ENCODE results near the gene FBXL7.

FBXL7 gene

GRCh38 chr5:15757103-15757502 is 257.1 kb downstream of the FBXL7 start:
- Histone ChIP-seq H3K9ac (ENCODE audit: low read length) (no peak overlapping the region), H4K20me1 (ENCODE audit: low read depth, low read length) (no peaks in the 10 kb centered on the region), H3K4me3 (ENCODE audit: insufficient read depth, low read length, poor library complexity, severe bottlenecking) (no peak overlapping the region), H3K27me3 (ENCODE audit: low read length) (no peaks in the 10 kb centered on the region), H2AFZ (ENCODE audit: low read depth, low read length, severe bottlenecking) (no peak overlapping the region), H3K4me2 (ENCODE audit: low read depth, low read length, poor library complexity, severe bottlenecking) (no peak overlapping the region), H3K9me3 (ENCODE audit: insufficient read depth, low read length) (no peaks in the 10 kb centered on the region), H3F3A (ENCODE audit: insufficient read depth) (no peaks in the 10 kb centered on the region), H3K79me2 (ENCODE audit: insufficient read depth, low read length) (no peaks in the 10 kb centered on the region), H3K9me2 (replicated peaks; ENCODE audit: insufficient read depth, low read length) (no peaks in the 10 kb centered on the region), H3K27ac (ENCODE audit: low read depth, low read length) (no peak overlapping the region), H3K36me3 (ENCODE audit: low read length) (no peaks in the 10 kb centered on the region)
- TF ChIP-seq, protein P1, sequence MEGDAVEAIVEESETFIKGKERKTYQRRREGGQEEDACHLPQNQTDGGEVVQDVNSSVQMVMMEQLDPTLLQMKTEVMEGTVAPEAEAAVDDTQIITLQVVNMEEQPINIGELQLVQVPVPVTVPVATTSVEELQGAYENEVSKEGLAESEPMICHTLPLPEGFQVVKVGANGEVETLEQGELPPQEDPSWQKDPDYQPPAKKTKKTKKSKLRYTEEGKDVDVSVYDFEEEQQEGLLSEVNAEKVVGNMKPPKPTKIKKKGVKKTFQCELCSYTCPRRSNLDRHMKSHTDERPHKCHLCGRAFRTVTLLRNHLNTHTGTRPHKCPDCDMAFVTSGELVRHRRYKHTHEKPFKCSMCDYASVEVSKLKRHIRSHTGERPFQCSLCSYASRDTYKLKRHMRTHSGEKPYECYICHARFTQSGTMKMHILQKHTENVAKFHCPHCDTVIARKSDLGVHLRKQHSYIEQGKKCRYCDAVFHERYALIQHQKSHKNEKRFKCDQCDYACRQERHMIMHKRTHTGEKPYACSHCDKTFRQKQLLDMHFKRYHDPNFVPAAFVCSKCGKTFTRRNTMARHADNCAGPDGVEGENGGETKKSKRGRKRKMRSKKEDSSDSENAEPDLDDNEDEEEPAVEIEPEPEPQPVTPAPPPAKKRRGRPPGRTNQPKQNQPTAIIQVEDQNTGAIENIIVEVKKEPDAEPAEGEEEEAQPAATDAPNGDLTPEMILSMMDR (IDR thresholded peaks at IDR 0.05; ENCODE audit: insufficient read depth, low read length, poor library complexity, severe bottlenecking): no peak
- no peak for TF ChIP-seq EZH2phosphoT487 (conservative IDR thresholded peaks at IDR 0.05; ENCODE audit: low read length)

- Histone ChIP-seq H3K36me3 (ENCODE audit: low read length) (no peaks in the 10 kb centered on the region), H2AFZ (ENCODE audit: low read depth, low read length, severe bottlenecking) (no peak overlapping the region), H3K27me3 (ENCODE audit: low read length) (no peaks in the 10 kb centered on the region), H3K4me3 (ENCODE audit: insufficient read depth, low read length, poor library complexity, severe bottlenecking) (no peak overlapping the region), H3K9ac (ENCODE audit: low read length) (no peak overlapping the region), H3K9me2 (replicated peaks; ENCODE audit: insufficient read depth, low read length) (no peaks in the 10 kb centered on the region), H3K9me3 (ENCODE audit: insufficient read depth, low read length) (no peaks in the 10 kb centered on the region), H3K79me2 (ENCODE audit: insufficient read depth, low read length) (no peaks in the 10 kb centered on the region), H4K20me1 (ENCODE audit: low read depth, low read length) (no peaks in the 10 kb centered on the region), H3K27ac (ENCODE audit: low read depth, low read length) (no peak overlapping the region), H3K4me2 (ENCODE audit: low read depth, low read length, poor library complexity, severe bottlenecking) (no peak overlapping the region), H3F3A (ENCODE audit: insufficient read depth) (no peaks in the 10 kb centered on the region)
- no peak for TF ChIP-seq EZH2phosphoT487 (conservative IDR thresholded peaks at IDR 0.05; ENCODE audit: low read length)
Observed at GRCh38 chr5:15757619-15758018, 257.6 kb downstream of the FBXL7 start.

GRCh38 chr5:15762668-15763067 is 262.7 kb downstream of the FBXL7 start:
- Histone ChIP-seq H3K27ac (ENCODE audit: low read depth, low read length) (no peak overlapping the region), H3K4me2 (ENCODE audit: low read depth, low read length, poor library complexity, severe bottlenecking) (no peak overlapping the region), H3K9ac (ENCODE audit: low read length) (no peak overlapping the region), H3K79me2 (ENCODE audit: insufficient read depth, low read length) (no peaks in the 10 kb centered on the region), H3K9me2 (replicated peaks; ENCODE audit: insufficient read depth, low read length) (no peaks in the 10 kb centered on the region), H3F3A (ENCODE audit: insufficient read depth) (no peaks in the 10 kb centered on the region), H2AFZ (ENCODE audit: low read depth, low read length, severe bottlenecking) (no peak overlapping the region), H4K20me1 (ENCODE audit: low read depth, low read length) (no peaks in the 10 kb centered on the region), H3K9me3 (ENCODE audit: insufficient read depth, low read length) (no peaks in the 10 kb centered on the region), H3K27me3 (ENCODE audit: low read length) (no peaks in the 10 kb centered on the region), H3K36me3 (ENCODE audit: low read length) (no peaks in the 10 kb centered on the region), H3K4me3 (ENCODE audit: insufficient read depth, low read length, poor library complexity, severe bottlenecking) (no peak overlapping the region)
- no peak for TF ChIP-seq EZH2phosphoT487 (conservative IDR thresholded peaks at IDR 0.05; ENCODE audit: low read length)
- TF ChIP-seq, protein P1 (IDR thresholded peaks at IDR 0.05; ENCODE audit: insufficient read depth, low read length, poor library complexity, severe bottlenecking): no peak

- TF ChIP-seq, protein P1 (IDR thresholded peaks at IDR 0.05; ENCODE audit: insufficient read depth, low read length, poor library complexity, severe bottlenecking): no peak
- no peak for TF ChIP-seq EZH2phosphoT487 (conservative IDR thresholded peaks at IDR 0.05; ENCODE audit: low read length)
- Histone ChIP-seq H3K9me2 (replicated peaks; ENCODE audit: insufficient read depth, low read length) (no peaks in the 10 kb centered on the region), H3K79me2 (ENCODE audit: insufficient read depth, low read length) (no peaks in the 10 kb centered on the region), H3K4me3 (ENCODE audit: insufficient read depth, low read length, poor library complexity, severe bottlenecking) (no peak overlapping the region), H3K9me3 (ENCODE audit: insufficient read depth, low read length) (no peaks in the 10 kb centered on the region), H3K27me3 (ENCODE audit: low read length) (no peaks in the 10 kb centered on the region), H3F3A (ENCODE audit: insufficient read depth) (no peaks in the 10 kb centered on the region), H3K4me2 (ENCODE audit: low read depth, low read length, poor library complexity, severe bottlenecking) (no peak overlapping the region), H3K36me3 (ENCODE audit: low read length) (no peaks in the 10 kb centered on the region), H2AFZ (ENCODE audit: low read depth, low read length, severe bottlenecking) (no peak overlapping the region), H3K9ac (ENCODE audit: low read length) (no peak overlapping the region), H4K20me1 (ENCODE audit: low read depth, low read length) (no peaks in the 10 kb centered on the region), H3K27ac (ENCODE audit: low read depth, low read length) (no peak overlapping the region)
Observed at GRCh38 chr5:15763754-15764153, 263.8 kb downstream of the FBXL7 start.
